GM12878 (cell line): ENCODE data around the gene DPYSL3. TPM values are rescaled to one million over a fixed set of nuclear protein-coding genes. Genes with fewer than 3 reads are reported as not detected.

Experiments used
- ATAC-seq: fragments of 200-7000 bp; cut with Tn5 transposase; 3 replicates; pipeline ENCODE4 v1.9.1; 2020; ENCODE audit warnings: mild to moderate bottlenecking, moderate library complexity
- BruUV-seq: library from RNA; stranded (reverse); fragments of 400-500 nt; replicated peaks from 2 replicates; lab custom pipeline; 2021; lab: Mats Ljungman, UMichigan
- CTCF ChIA-PET: fragments of 300-600 bp; sonication (Branson Sonifier 250); formaldehyde crosslinking; extraction: SDS; loops from one replicate; lab custom pipeline; 2021; ENCODE audit warnings: inconsistent platforms; lab: Yijun Ruan, JAX
- POLR2A ChIA-PET: fragments of 350-600 bp; formaldehyde crosslinking; extraction: SDS; loops from one replicate; lab custom pipeline; 2021; ENCODE audit warnings: inconsistent platforms; lab: Charles Lee
- RAD21 ChIA-PET: fragments of 300-600 bp; sonication (Branson Sonifier 250); formaldehyde crosslinking; loops from one replicate; lab custom pipeline; 2023; ENCODE audit warnings: antibody characterized with exemption; ENCODE audit not compliant: unreplicated experiment; lab: Charles Lee
- SMC1A ChIA-PET: fragments of 300-600 bp; sonication (Branson Sonifier 250); formaldehyde crosslinking; loops from one replicate; lab custom pipeline; 2023; ENCODE audit not compliant: unreplicated experiment, uncharacterized antibody; lab: Charles Lee
- DNase-seq: peaks from one replicate; pipeline ENCODE4 v3.0.0-alpha.2; 2011; ENCODE audit warnings: low read depth, low spot score
- FAIRE-seq: peaks from 3 replicates; lab custom pipeline; 2011; peaks lifted over from hg19 to GRCh38; lab: Jason Lieb, UNC
- H2AFZ ChIP-seq: 2 replicates; pipeline ENCODE4 v1.6.0; 2011; ENCODE audit warnings: low read depth, low read length, control low read depth; ENCODE audit not compliant: control insufficient read depth
- H3K27ac ChIP-seq: 2 replicates; pipeline ENCODE4 v1.5.1; 2011; ENCODE audit warnings: control low read depth; ENCODE audit not compliant: control insufficient read depth, insufficient read depth
- H3K27me3 ChIP-seq, 2 experiments: replicated peaks in 1 of 2; 2 replicates each; pipeline versions ENCODE4 v1.6.0 to v1.6.1; 2011; ENCODE audit warnings: low read length in 1 of 2; ENCODE audit not compliant: control insufficient read depth in 2 of 2, insufficient read depth in 2 of 2
- H3K36me3 ChIP-seq, 2 experiments: 2 replicates each; pipeline ENCODE4 v1.5.1; 2011; ENCODE audit warnings: low read length in 1 of 2; ENCODE audit not compliant: control insufficient read depth in 2 of 2, insufficient read depth in 2 of 2
- H3K4me1 ChIP-seq: 2 replicates; pipeline ENCODE4 v1.6.1; 2011; ENCODE audit warnings: mild to moderate bottlenecking, low read length, moderate library complexity, mixed read lengths; ENCODE audit not compliant: control insufficient read depth, insufficient read depth
- H3K4me2 ChIP-seq: 2 replicates; pipeline ENCODE4 v1.6.0; 2011; ENCODE audit warnings: control low read depth; ENCODE audit not compliant: control insufficient read depth, insufficient read depth
- H3K4me3 ChIP-seq: fragments of 200-600 bp; sonication (generic); 2 replicates; pipeline ENCODE4 v1.5.1; 2016
- H3K79me2 ChIP-seq: 2 replicates; pipeline ENCODE4 v1.6.0; 2011; ENCODE audit warnings: low read length; ENCODE audit not compliant: control insufficient read depth, insufficient read depth
- H3K9ac ChIP-seq: 2 replicates; pipeline ENCODE4 v1.8.0; 2011; ENCODE audit warnings: low read length, control low read depth, mixed read lengths; ENCODE audit not compliant: control insufficient read depth, insufficient read depth
- H3K9me3 ChIP-seq: replicated peaks from 3 replicates; pipeline ENCODE4 v1.5.1; 2011; ENCODE audit warnings: mild to moderate bottlenecking, low read length; ENCODE audit not compliant: control insufficient read depth, insufficient read depth
- H4K20me1 ChIP-seq: 2 replicates; pipeline ENCODE4 v1.6.0; 2011; ENCODE audit not compliant: control insufficient read depth, insufficient read depth
- DPF2 ChIP-seq: fragments of 450-650 bp; IDR thresholded peaks from 2 replicates; pipeline ENCODE4 v1.6.1; 2017; ENCODE audit warnings: mild to moderate bottlenecking
- EZH2 ChIP-seq: IDR thresholded peaks from 2 replicates; pipeline ENCODE4 v1.6.1; 2012; ENCODE audit warnings: low read depth, mild to moderate bottlenecking, control low read depth, inconsistent platforms, low read length, borderline replicate concordance; ENCODE audit not compliant: control insufficient read depth
- GATAD2B ChIP-seq: fragments of 450-650 bp; conservative IDR thresholded peaks from 2 replicates; pipeline ENCODE4 v1.6.1; 2017; ENCODE audit warnings: low read depth, mild to moderate bottlenecking, moderate library complexity
- IKZF2 ChIP-seq, 2 experiments: fragments of 450-650 bp; IDR thresholded peaks; 2 replicates each; pipeline ENCODE4 v1.6.1; 2017; ENCODE audit warnings: mild to moderate bottlenecking in 2 of 2, moderate library complexity in 2 of 2
- LARP7 ChIP-seq: fragments of 450-650 bp; IDR thresholded peaks from 2 replicates; pipeline ENCODE4 v1.6.1; 2017; ENCODE audit warnings: mild to moderate bottlenecking
- MXI1 ChIP-seq: fragments of 150-350 bp; IDR thresholded peaks from 2 replicates; pipeline ENCODE4 v1.6.1; 2011; ENCODE audit warnings: low read depth, mild to moderate bottlenecking, inconsistent platforms, low read length, improper control_type of control experiment
- NR2F1 ChIP-seq: fragments of 450-650 bp; conservative IDR thresholded peaks from 2 replicates; pipeline ENCODE4 v1.6.1; 2017; ENCODE audit warnings: mild to moderate bottlenecking
- NRF1 ChIP-seq: conservative IDR thresholded peaks from 2 replicates; pipeline ENCODE4 v1.6.1; 2011; ENCODE audit warnings: mild to moderate bottlenecking, low read depth, low read length, improper control_type of control experiment
- PML ChIP-seq: IDR thresholded peaks from 2 replicates; pipeline ENCODE4 v1.6.1; 2012; ENCODE audit warnings: low read length, inconsistent platforms
- RAD21 ChIP-seq: IDR thresholded peaks from 2 replicates; pipeline ENCODE4 v1.6.1; 2011; ENCODE audit warnings: mild to moderate bottlenecking, low read depth, low read length, moderate library complexity; ENCODE audit not compliant: insufficient read depth
- REST ChIP-seq: IDR thresholded peaks from 2 replicates; pipeline ENCODE4 v1.6.1; 2012; ENCODE audit warnings: mild to moderate bottlenecking, low read depth, low read length
- STAT3 ChIP-seq: IDR thresholded peaks from 2 replicates; pipeline ENCODE4 v1.6.1; 2011; ENCODE audit warnings: low read depth, low read length, improper control_type of control experiment
- SUZ12 ChIP-seq: fragments of 200-600 bp; sonication (generic); IDR thresholded peaks from one replicate; pipeline ENCODE4 v1.6.1; 2018; ENCODE audit warnings: antibody characterized with exemption, mild to moderate bottlenecking; ENCODE audit not compliant: unreplicated experiment
- TCF7 ChIP-seq: IDR thresholded peaks from 2 replicates; pipeline ENCODE4 v1.6.1; 2014; ENCODE audit warnings: antibody characterized with exemption, borderline replicate concordance
- WRNIP1 ChIP-seq: IDR thresholded peaks from 2 replicates; pipeline ENCODE4 v1.6.1; 2011; ENCODE audit warnings: low read depth, low read length, improper control_type of control experiment, borderline replicate concordance
- YBX1 ChIP-seq: fragments of 450-650 bp; IDR thresholded peaks from 2 replicates; pipeline ENCODE4 v1.6.1; 2016; ENCODE audit warnings: antibody characterized with exemption
- ZNF622 ChIP-seq: fragments of 450-650 bp; IDR thresholded peaks from 2 replicates; pipeline ENCODE4 v1.6.1; 2017; ENCODE audit warnings: mild to moderate bottlenecking, inconsistent platforms
- WGBS: methylation state at CpG from one replicate; pipeline ENCODE4 v1.1.6; 2016; ENCODE audit warnings: low lambda C conversion rate; ENCODE audit not compliant: insufficient replicate concordance, insufficient coverage; ENCODE audit errors: missing lambda C conversion rate; 5-methylcytosine and 5-hydroxymethylcytosine counted together
- in situ Hi-C: fragments of 300-500 bp; cut with MboI; formaldehyde crosslinking; loops from 9 replicates; pipeline ENCODE4 v1.14.3; 2018; ENCODE audit warnings: mixed read lengths
- intact Hi-C: fragments of 100-400 bp; cut with micrococcal nuclease; formaldehyde crosslinking; loops from one replicate; pipeline ENCODE4 v1.14.2; 2022; ENCODE audit not compliant: unreplicated experiment
- polyA plus RNA-seq, 11 experiments: library from polyadenylated mRNA; depleted of rRNA in 4 of 11; unstranded in 6 of 11; stranded (reverse) in 5 of 11; fragments of >200 nt; fragmentation: Nextera tagmentation in 4 of 11; fragmentation: Illumina TruSeq in 1 of 11; extraction: Ambion mirVana in 4 of 11; extraction: Trizol in 1 of 11; gene quantifications; 1 replicate in 1 of 11; 2 replicates in 10 of 11; pipeline versions ENCODE4 v1.2.1 to v1.2.3, GENCODE V29; 2011 to 2016; ENCODE audit warnings: inconsistent platforms in 2 of 11, missing spikeins in 2 of 11, low read depth in 1 of 11
- total RNA-seq, 4 experiments: library from RNA; depleted of rRNA in 3 of 4; stranded (reverse); fragments of >200 nt in 3 of 4; fragmentation: Illumina TruSeq in 1 of 4; extraction: Trizol in 1 of 4; gene quantifications; 2 replicates each; pipeline versions ENCODE4 v1.2.1 to v1.2.3, GENCODE V29; 2013 to 2021
- TF ChIP-seq, protein P1 (sequence below): IDR thresholded peaks from 2 replicates; pipeline ENCODE4 v1.6.1; 2011; ENCODE audit warnings: mild to moderate bottlenecking, low read depth, low read length, moderate library complexity; ENCODE audit not compliant: insufficient replicate concordance

Gene DPYSL3
- total and polyA plus RNA-seq, 10 of the 15 experiments (the other 5 are each of a cell fraction or from before 2014, with no cell fraction given), result 0.08 to 1.5 (median 0.45) TPM; not detected in 1

DNA sequence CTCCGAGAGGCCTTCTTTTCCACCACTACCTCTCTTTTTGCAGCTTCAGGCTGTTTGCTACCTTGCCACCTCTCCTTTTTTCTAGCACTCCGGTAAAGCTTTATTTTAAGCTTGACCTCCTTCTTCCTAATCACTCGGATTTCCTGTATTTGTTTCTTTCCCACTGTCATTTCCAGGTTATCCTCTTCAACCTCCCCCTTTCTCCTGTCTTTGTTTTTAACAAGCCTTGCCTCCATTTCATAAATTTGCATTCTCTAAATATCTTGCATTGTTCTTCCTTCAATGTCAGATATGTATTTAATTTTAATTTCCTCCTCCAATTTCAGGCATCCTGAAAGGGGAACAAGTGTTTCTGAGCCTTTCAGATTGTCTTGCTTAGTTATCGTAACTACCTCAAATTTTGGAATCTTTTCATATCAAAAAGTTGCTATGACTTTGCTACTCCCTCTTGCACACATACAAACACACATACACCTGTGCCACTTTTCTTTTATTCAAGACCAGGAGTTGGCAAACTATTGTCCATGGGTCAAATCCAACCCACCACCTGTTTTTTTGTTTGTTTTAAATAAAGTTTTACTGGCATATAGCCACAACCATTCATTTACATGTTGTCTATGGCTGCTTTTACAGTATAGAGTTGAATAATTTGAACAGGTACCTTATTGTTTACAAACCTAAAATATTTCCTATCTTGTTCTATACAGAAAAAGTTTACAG is 22.7 kb downstream of the DPYSL3 start:
- ChIA-PET RAD21 (no interaction called here), POLR2A (no interaction called here), CTCF (no interaction called here), SMC1A (no interaction called here)
- Histone ChIP-seq H3K27ac (no peak overlapping the region), H3K4me2 (no peak overlapping the region), H3K36me3 (no peaks in the 10 kb centered on the region), H3K27me3 (no peaks in the 10 kb centered on the region; a peak in 1 of 4 replicates), H3K4me1 (no peaks in the 10 kb centered on the region), H3K79me2 (no peaks in the 10 kb centered on the region), H4K20me1 (no peaks in the 10 kb centered on the region), H2AFZ (no peak overlapping the region), H3K9ac (no peak overlapping the region), H3K9me3 (no peaks in the 10 kb centered on the region), H3K4me3 (no peak overlapping the region)
- in situ Hi-C loops, result no loop called here
- intact Hi-C loops, result no loop called here
- 25% methylated on average over 4 of the region's 4 CpGs for WGBS
- no peak for DNase-seq
- no TSS peak for BruUV-seq
- TF ChIP-seq DPF2 (no peak), PML (no peak), WRNIP1 (no peak), GATAD2B (no peak), YBX1 (no peak), TCF7 (no peak), SUZ12 (no peak), IKZF2 (IDR thresholded peaks at IDR 0.05) (no peak), EZH2 (no peak), LARP7 (no peak), NR2F1 (no peak), RAD21 (no peak), REST (no peak), ZNF622 (no peak), NRF1 (no peak), STAT3 (no peak), MXI1 (no peak)
- TF ChIP-seq, protein P1, sequence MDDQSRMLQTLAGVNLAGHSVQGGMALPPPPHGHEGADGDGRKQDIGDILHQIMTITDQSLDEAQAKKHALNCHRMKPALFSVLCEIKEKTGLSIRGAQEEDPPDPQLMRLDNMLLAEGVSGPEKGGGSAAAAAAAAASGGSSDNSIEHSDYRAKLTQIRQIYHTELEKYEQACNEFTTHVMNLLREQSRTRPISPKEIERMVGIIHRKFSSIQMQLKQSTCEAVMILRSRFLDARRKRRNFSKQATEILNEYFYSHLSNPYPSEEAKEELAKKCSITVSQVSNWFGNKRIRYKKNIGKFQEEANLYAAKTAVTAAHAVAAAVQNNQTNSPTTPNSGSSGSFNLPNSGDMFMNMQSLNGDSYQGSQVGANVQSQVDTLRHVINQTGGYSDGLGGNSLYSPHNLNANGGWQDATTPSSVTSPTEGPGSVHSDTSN, result no peak
- no peak for FAIRE-seq
- no peak for ATAC-seq
